ENCODE data around the gene OR51B4. TPM values are rescaled to one million over a fixed set of nuclear protein-coding genes. Genes with fewer than 3 reads are reported as not detected.
"Not testable (repeated sequence)": the region's sequence is repeated elsewhere in the genome, so short reads cannot be mapped to it uniquely, and the experiment has no call there.

OR51B4 gene
- total RNA-seq, 1 donor from 2014 or later, result not detected

DNA sequence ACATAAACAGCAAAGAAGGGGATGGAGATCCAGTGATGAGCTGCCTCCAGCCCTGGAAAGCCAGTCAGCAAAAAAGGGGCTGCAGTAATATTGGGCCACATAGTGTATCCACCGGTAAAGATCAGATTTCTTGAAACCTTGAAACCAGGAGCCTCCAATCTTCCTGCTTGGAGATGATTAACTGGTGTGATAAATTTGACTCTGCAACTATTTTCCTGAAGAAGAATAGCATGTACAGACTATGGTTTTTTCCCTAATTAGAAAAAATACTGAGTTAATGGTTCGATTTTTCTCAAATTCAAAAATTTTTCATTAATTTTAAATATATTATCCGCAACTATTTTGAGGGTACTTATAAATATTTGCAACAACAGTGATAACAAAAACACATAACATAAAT lies 22.5 kb upstream of the OR51B4 start, which contains the start of gene OR51B2:
Gene OR51B2, minus strand, starts transcription at position 101 of the 400 bp plus-strand sequence. Its CDS starts 0 bp downstream, at position 101.
- Mint-ChIP-seq H3K9me3 (ENCODE audit: unreplicated experiment) (no peaks in the 10 kb centered on the region), H3K4me3 (ENCODE audit: unreplicated experiment) (no peak within 1 kb of the TSS), H3K36me3 (ENCODE audit: unreplicated experiment) (no peaks in the 10 kb centered on the region), H3K4me1 (ENCODE audit: unreplicated experiment) (no peaks in the 10 kb centered on the region), H3K27me3 (ENCODE audit: unreplicated experiment) (peaks cover 25% of the 10 kb centered on the region), H3K27ac (ENCODE audit: unreplicated experiment) (no peak within 1 kb of the TSS)
- DNase-seq (ENCODE audit: extremely low spot score, unreplicated experiment), result no peak
- TF ChIP-seq, protein P1, sequence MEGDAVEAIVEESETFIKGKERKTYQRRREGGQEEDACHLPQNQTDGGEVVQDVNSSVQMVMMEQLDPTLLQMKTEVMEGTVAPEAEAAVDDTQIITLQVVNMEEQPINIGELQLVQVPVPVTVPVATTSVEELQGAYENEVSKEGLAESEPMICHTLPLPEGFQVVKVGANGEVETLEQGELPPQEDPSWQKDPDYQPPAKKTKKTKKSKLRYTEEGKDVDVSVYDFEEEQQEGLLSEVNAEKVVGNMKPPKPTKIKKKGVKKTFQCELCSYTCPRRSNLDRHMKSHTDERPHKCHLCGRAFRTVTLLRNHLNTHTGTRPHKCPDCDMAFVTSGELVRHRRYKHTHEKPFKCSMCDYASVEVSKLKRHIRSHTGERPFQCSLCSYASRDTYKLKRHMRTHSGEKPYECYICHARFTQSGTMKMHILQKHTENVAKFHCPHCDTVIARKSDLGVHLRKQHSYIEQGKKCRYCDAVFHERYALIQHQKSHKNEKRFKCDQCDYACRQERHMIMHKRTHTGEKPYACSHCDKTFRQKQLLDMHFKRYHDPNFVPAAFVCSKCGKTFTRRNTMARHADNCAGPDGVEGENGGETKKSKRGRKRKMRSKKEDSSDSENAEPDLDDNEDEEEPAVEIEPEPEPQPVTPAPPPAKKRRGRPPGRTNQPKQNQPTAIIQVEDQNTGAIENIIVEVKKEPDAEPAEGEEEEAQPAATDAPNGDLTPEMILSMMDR (IDR thresholded peaks at IDR 0.05), result no peak

DNA sequence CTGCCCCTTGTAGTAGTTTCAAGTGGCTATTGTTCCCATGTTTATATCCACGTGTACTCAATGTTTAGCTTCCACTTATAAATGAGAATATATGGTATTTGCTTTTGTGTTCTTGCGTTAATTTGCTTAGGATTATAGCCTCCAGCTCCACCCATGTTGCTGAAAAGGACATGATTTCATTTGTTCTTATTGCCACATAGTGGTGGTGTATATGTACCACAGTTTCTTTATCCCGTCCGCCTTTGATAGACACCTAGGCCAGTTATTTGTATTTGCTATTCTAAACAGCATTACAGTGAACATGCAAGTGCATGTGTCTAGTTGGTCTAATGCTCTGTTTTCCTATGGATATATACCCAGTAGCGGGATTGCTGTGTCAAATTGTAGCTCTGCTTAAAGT lies 15.5 kb upstream of the OR51B4 start:
- Mint-ChIP-seq H3K4me1 (ENCODE audit: unreplicated experiment) (no peaks in the 10 kb centered on the region), H3K27me3 (ENCODE audit: unreplicated experiment) (peaks cover 13% of the 10 kb centered on the region), H3K9me3 (ENCODE audit: unreplicated experiment) (no peaks in the 10 kb centered on the region), H3K27ac (ENCODE audit: unreplicated experiment) (no peak overlapping the region), H3K4me3 (ENCODE audit: unreplicated experiment) (no peak overlapping the region), H3K36me3 (ENCODE audit: unreplicated experiment) (no peaks in the 10 kb centered on the region)
- DNase-seq (ENCODE audit: extremely low spot score, unreplicated experiment), result no peak
- TF ChIP-seq, protein P1 (IDR thresholded peaks at IDR 0.05), result no peak

DNA sequence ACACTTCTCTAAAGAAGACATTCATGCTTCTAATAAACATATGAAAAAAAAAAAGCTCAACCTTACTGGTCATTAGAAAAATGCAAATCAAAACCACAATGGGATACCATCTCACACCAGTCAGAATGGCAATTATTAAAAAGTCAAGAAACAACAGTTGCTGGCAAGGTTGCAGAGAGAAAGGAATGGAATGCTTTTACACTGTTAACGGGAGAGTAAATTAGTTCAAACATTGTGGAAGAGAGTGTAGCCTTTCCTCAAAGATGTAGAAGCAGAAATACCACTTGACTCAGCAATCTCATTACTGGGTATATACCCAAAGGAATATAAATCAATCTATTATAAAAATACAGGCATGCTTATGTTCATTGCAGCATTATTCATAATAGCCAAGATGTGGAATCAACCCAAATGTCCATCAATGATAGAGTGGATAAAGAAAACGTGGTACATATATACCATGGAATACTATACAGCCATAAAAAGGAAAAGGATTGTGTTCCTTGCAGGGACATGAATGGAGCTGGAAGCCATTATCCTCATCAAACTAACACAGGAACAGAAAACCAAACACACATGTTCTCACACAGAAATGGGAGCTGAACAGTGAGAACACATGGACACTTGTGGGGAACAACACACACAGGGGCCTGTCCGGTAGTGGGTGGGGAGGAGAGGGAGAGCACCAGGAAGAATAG lies 11.7 kb upstream of the OR51B4 start:
- not testable (repeated sequence) for H3K9me3 Mint-ChIP-seq (ENCODE audit: unreplicated experiment); H3K36me3 Mint-ChIP-seq (ENCODE audit: unreplicated experiment); H3K27ac Mint-ChIP-seq (ENCODE audit: unreplicated experiment); DNase-seq (ENCODE audit: extremely low spot score, unreplicated experiment); H3K4me3 Mint-ChIP-seq (ENCODE audit: unreplicated experiment); H3K4me1 Mint-ChIP-seq (ENCODE audit: unreplicated experiment)
- H3K27me3 Mint-ChIP-seq (ENCODE audit: unreplicated experiment), result peaks cover 17% of the 10 kb centered on the region

DNA sequence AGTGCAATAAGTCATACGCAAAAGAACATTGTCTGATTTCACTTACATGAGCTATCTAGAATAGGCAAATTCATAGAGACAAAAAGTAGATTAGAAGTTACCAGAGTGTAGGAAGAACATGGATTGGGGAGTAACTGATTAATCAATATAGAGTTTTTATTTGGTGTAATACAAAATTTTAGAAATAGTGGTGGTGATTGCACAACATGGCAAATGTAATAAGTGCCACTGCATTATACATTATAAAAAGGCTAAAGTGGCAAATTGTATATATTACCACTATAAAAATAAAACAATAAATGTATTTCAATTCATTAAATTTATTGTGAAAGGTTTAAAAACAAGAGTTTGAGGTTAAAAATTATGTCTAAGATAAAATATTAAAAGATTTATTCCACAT lies 8.7 kb upstream of the OR51B4 start:
- H3K27ac Mint-ChIP-seq (ENCODE audit: unreplicated experiment), result no peak overlapping the region
- no peaks in the 10 kb centered on the region for H3K9me3 Mint-ChIP-seq (ENCODE audit: unreplicated experiment)
- no peak for DNase-seq (ENCODE audit: extremely low spot score, unreplicated experiment)
- TF ChIP-seq, protein P1 (IDR thresholded peaks at IDR 0.05), result no peak
- peaks cover 19% of the 10 kb centered on the region for H3K27me3 Mint-ChIP-seq (ENCODE audit: unreplicated experiment)
- H3K36me3 Mint-ChIP-seq (ENCODE audit: unreplicated experiment), result no peaks in the 10 kb centered on the region
- H3K4me3 Mint-ChIP-seq (ENCODE audit: unreplicated experiment), result no peak overlapping the region
- H3K4me1 Mint-ChIP-seq (ENCODE audit: unreplicated experiment), result no peaks in the 10 kb centered on the region

DNA sequence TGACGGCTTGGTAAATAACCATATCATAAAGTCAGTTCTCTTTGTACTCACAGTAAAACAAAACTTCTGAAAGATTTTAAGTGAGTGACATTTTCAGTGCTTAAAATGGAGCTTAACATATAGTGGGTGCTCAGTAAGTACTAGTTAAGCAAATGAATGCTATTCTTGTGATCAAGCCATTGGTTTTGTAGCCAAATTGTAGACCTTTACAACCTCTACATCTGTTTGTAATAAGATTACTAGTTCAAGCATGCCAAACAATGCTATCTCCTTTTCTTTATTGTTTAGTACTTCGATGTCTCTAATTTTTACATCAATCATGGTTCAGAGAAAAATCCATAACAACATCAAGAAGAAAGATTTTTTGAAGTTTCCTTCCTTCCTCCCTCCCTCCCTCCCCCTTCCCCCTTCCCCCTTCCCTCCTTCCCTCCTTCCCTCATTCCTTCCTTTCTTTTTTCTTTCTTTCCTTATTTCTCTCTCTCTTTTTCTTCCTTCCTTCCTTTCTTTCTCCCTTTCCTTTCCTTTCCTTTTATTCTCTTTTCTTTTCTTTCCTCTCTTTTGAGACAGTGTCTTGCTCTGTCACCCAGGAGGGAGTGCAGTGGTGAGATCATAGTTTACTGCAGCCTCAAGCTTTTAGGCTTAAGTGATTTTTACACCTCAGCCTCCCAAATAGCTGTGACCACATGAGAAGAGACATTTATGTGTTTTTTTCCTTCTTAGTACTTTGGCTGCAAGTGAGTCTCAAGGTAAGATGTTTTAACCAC lies 5.7 kb upstream of the OR51B4 start:
- TF ChIP-seq, protein P1 (IDR thresholded peaks at IDR 0.05), result no peak
- Mint-ChIP-seq H3K36me3 (ENCODE audit: unreplicated experiment) (no peaks in the 10 kb centered on the region), H3K4me3 (ENCODE audit: unreplicated experiment) (no peak overlapping the region), H3K27ac (ENCODE audit: unreplicated experiment) (no peak overlapping the region), H3K9me3 (ENCODE audit: unreplicated experiment) (no peaks in the 10 kb centered on the region), H3K4me1 (ENCODE audit: unreplicated experiment) (no peaks in the 10 kb centered on the region), H3K27me3 (ENCODE audit: unreplicated experiment) (peaks cover 16% of the 10 kb centered on the region)
- no peak for DNase-seq (ENCODE audit: extremely low spot score, unreplicated experiment)

Data from osteocyte (in vitro differentiated cells).